Ovary (tissue), 9 donors: ENCODE measurements around the gene RASSF5. TPM values are rescaled to one million over a fixed set of nuclear protein-coding genes. Genes with fewer than 3 reads are reported as not detected.

ENCODE experiments used
- DNase-seq, 5 donors: peaks; one replicate each; pipeline ENCODE4 v3.0.0-alpha.2; 2019 to 2020
- H3K27ac ChIP-seq, 2 donors: fragments of 200-600 bp; one replicate each; pipeline versions ENCODE4 v1.5.1 to v1.8.0; 2019 to 2022
- H3K27me3 ChIP-seq: fragments of 200-600 bp; one replicate; pipeline ENCODE4 v1.8.0; 2022
- H3K36me3 ChIP-seq: fragments of 200-600 bp; sonication (generic); one replicate; pipeline ENCODE4 v1.5.1; 2019
- H3K4me1 ChIP-seq: one replicate; pipeline ENCODE4 v1.8.1; 2013; ENCODE audit warnings: mild to moderate bottlenecking, moderate library complexity; ENCODE audit not compliant: insufficient read depth
- H3K4me3 ChIP-seq: fragments of 200-600 bp; sonication (generic); one replicate; pipeline ENCODE4 v1.5.1; 2017
- H3K9me3 ChIP-seq, 2 donors: fragments of 200-600 bp in 1 of 2; sonication (generic) in 1 of 2; one replicate each; pipeline versions ENCODE4 v1.5.1 to v1.8.1; 2013 to 2019; ENCODE audit warnings: mild to moderate bottlenecking in 1 of 2, moderate library complexity in 1 of 2
- CTCF ChIP-seq, 3 donors: fragments of 450-650 bp in 2 of 3; fragments of 200-600 bp in 1 of 3; IDR thresholded peaks; one replicate each; pipeline versions ENCODE4 v1.5.1 to v1.8.0; 2016 to 2022; ENCODE audit warnings: antibody characterized with exemption in 3 of 3, mild to moderate bottlenecking in 1 of 3
- EP300 ChIP-seq: sonication (generic); formaldehyde crosslinking; IDR thresholded peaks from one replicate; pipeline ENCODE4 v1.6.1; 2017; ENCODE audit warnings: antibody characterized with exemption
- POLR2A ChIP-seq: fragments of 450-650 bp; IDR thresholded peaks from one replicate; pipeline ENCODE4 v1.6.1; 2017; ENCODE audit warnings: antibody characterized with exemption, mild to moderate bottlenecking, moderate library complexity
- WGBS, 3 donors: extraction: QIAGEN DNeasy Blood & Tissue Kit in 1 of 3; methylation state at CpG; one replicate each; pipeline versions ENCODE4 v1.1.5 to v1.1.7; 2013 to 2017; 5-methylcytosine and 5-hydroxymethylcytosine counted together
- intact Hi-C, 4 donors: fragments of 100-400 bp; cut with DNase I; formaldehyde crosslinking; loops; one replicate each; pipeline versions ENCODE4 v1.11.0 to v1.15.1; 2022 to 2023
- polyA plus RNA-seq, 2 donors: library from polyadenylated mRNA; stranded (reverse); fragments of 200-250 nt in 1 of 2; fragments of 350-450 nt in 1 of 2; fragmentation: Illumina TruSeq in 1 of 2; extraction: RNeasy Lipid Tissue Mini Kit (QIAGEN cat#74804) in 1 of 2; gene quantifications; one replicate each; pipeline ENCODE4 v1.2.3, GENCODE V29; 2013 to 2014
- total RNA-seq, 7 donors: library from RNA; depleted of rRNA in 2 of 7; stranded (reverse); fragments of >200 nt in 2 of 7; fragmentation: NEBNext Ultra II Directional in 3 of 7; extraction: Animal tissue kit (Norgen Biotek cat#: 25700) in 3 of 7; gene quantifications; one replicate each; pipeline versions ENCODE4 v1.1.0 to v1.2.4, GENCODE V29; 2016 to 2023
- donor health status: DM: no; HTN: no; CAD: no; lungs with moderate emphysema.
- donor health status: DM: no; HTN: no; CAD: no.
- donor health status: Bipolar disorder and iron deficiency.
- donor health status: DM: yes; HTN: yes; CAD: no.
- donor health status: DM: no; HTN: no; CAD: no.
- donor health status: DM: yes; HTN: yes; CAD: no.

The RASSF5 gene
- total and polyA plus RNA-seq, 9 donors: 1.8 to 11.8 (median 5.3) TPM

- Histone ChIP-seq H3K4me1 (peaks cover 2% of the 10 kb centered on the region), H3K4me3 (no peak overlapping the region), H3K27me3 (no peaks in the 10 kb centered on the region), H3K9me3 (no peaks in the 10 kb centered on the region), H3K36me3 (no peaks in the 10 kb centered on the region), H3K27ac (no peak overlapping the region)
- 80 to 88% (median 84%) methylated on average over 6 of the region's 6 CpGs for WGBS, 3 donors
- intact Hi-C loops: loop anchor here in 1 of 4 donors (10.0 kb wide), 2 partner anchors 170 to 420 kb away; no protein-coding TSS in a partner anchor
- TF ChIP-seq POLR2A (no peak), EP300 (no peak), CTCF (IDR thresholded peaks at IDR 0.05) (no peak)
- DNase-seq: no peak
Measured at GRCh38 chr1:206495011-206495461, 12.3 kb upstream of the RASSF5 start.

GRCh38 chr1:206495493-206496046 is 11.8 kb upstream of the RASSF5 start:
- no peaks in the 10 kb centered on the region for H3K9me3 ChIP-seq
- WGBS, 3 donors: 31 to 57% (median 46%) methylated on average over 3 of the region's 3 CpGs
- no peak for DNase-seq
- H3K27me3 ChIP-seq: no peaks in the 10 kb centered on the region
- H3K36me3 ChIP-seq: no peaks in the 10 kb centered on the region
- intact Hi-C loops: loop anchor here in 1 of 4 donors (10.0 kb wide), 2 partner anchors 169 to 419 kb away; no protein-coding TSS in a partner anchor
- no peak for TF ChIP-seq CTCF (IDR thresholded peaks at IDR 0.05)
- no peak for TF ChIP-seq POLR2A
- no peak for TF ChIP-seq EP300
- H3K4me3 ChIP-seq: no peak overlapping the region
- H3K27ac ChIP-seq: no peak overlapping the region
- peaks cover 2% of the 10 kb centered on the region for H3K4me1 ChIP-seq

GRCh38 chr1:206496131-206496793 is 11.1 kb upstream of the RASSF5 start:
- Histone ChIP-seq H3K4me1 (peaks cover 2% of the 10 kb centered on the region), H3K4me3 (no peak overlapping the region), H3K27ac (no peak overlapping the region), H3K9me3 (no peaks in the 10 kb centered on the region), H3K36me3 (no peaks in the 10 kb centered on the region), H3K27me3 (no peaks in the 10 kb centered on the region)
- 67 to 80% (median 78%) methylated on average over 6 of the region's 6 CpGs for WGBS, 3 donors
- no peak for DNase-seq
- intact Hi-C loops: loop anchor here in 1 of 4 donors (10.0 kb wide), 2 partner anchors 169 to 419 kb away; no protein-coding TSS in a partner anchor
- TF ChIP-seq POLR2A: no peak
- TF ChIP-seq EP300: no peak
- no peak for TF ChIP-seq CTCF (IDR thresholded peaks at IDR 0.05)

GRCh38 chr1:206497363-206497762 is 10.0 kb upstream of the RASSF5 start:
- Histone ChIP-seq H3K4me3 (no peak overlapping the region), H3K27me3 (no peaks in the 10 kb centered on the region), H3K36me3 (no peaks in the 10 kb centered on the region), H3K4me1 (peaks cover 3% of the 10 kb centered on the region), H3K27ac (no peak overlapping the region), H3K9me3 (no peaks in the 10 kb centered on the region)
- 69 to 94% (median 91%) methylated on average over 4 of the region's 4 CpGs for WGBS, 3 donors
- DNase-seq: no peak
- TF ChIP-seq EP300: no peak
- TF ChIP-seq CTCF (IDR thresholded peaks at IDR 0.05): no peak
- no peak for TF ChIP-seq POLR2A
- intact Hi-C loops: loop anchor here in 1 of 4 donors (10.0 kb wide), 2 partner anchors 167 to 417 kb away; no protein-coding TSS in a partner anchor
